T47D (cell line): ENCODE measurements around the gene GGACT.
A peak's percentile ranks its signal among the peaks of the same experiment; 100 is the strongest.

ENCODE experiments used
- DNase-seq, 2 experiments: peaks; one replicate each; pipeline versions ENCODE4 v3.0.0 to v3.0.0-alpha.2; 2011 to 2012; ENCODE audit warnings: low read depth in 1 of 2, low spot score in 1 of 2
- JUND ChIP-seq: IDR thresholded peaks from 2 replicates; pipeline ENCODE4 v1.6.1; 2012; ENCODE audit warnings: low read depth
- in situ Hi-C: cut with HindIII; loops from 2 replicates; pipeline ENCODE4 v1.10.0; 2016; ENCODE audit warnings: low sequenced_read_pairs, low pct_unique_long_range_greater_than_20kb

GGACT gene

GRCh38 chr13:100561158-100561499 lies 27.5 kb downstream of the GGACT start:
- no peak for TF ChIP-seq JUND
- no peak for DNase-seq
- in situ Hi-C loops: no loop called here

GRCh38 chr13:100560498-100561157 lies 28.0 kb downstream of the GGACT start:
- no peak for TF ChIP-seq JUND
- no peak for DNase-seq
- in situ Hi-C loops: no loop called here

GRCh38 chr13:100559886-100560285 lies 28.7 kb downstream of the GGACT start:
- DNase-seq: no peak
- in situ Hi-C loops: no loop called here
- no peak for TF ChIP-seq JUND

DNA sequence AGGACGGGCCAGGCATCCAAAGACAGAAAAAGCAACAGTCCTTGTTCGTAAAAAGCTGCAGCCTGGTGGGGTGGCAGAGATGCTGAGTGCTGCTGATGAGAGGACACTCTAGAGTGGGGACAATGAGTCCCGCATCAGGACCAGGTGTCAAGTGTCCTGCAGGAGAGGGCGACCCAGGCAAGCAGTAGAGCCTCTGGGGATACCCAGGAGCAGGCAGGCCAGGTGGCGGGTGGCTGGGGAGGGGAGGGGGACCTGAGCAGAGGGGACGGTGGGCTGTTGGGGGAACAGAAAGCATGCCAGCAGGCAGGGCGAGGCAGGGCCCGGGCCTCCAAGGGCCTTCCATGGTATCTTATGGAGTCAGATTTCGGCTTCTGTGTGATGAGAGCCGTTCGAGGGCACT lies 35.8 kb downstream of the GGACT start:
- in situ Hi-C loops: no loop called here
- DNase-seq: no peak
- no peak for TF ChIP-seq JUND

- TF ChIP-seq JUND: no peak
- DNase-seq: no peak
- in situ Hi-C loops: no loop called here
Observed at GRCh38 chr13:100549316-100549715, 39.3 kb downstream of the GGACT start.

GRCh38 chr13:100547791-100548201 lies 40.8 kb downstream of the GGACT start:
- in situ Hi-C loops: no loop called here
- DNase-seq: peak; percentile 57 to 66
- TF ChIP-seq JUND: no peak

- in situ Hi-C loops: no loop called here
- no peak for TF ChIP-seq JUND
- no peak for DNase-seq
Observed at GRCh38 chr13:100546713-100547405, 41.7 kb downstream of the GGACT start.

GRCh38 chr13:100545684-100546061 lies 42.9 kb downstream of the GGACT start:
- no peak for TF ChIP-seq JUND
- no peak for DNase-seq
- in situ Hi-C loops: no loop called here

- in situ Hi-C loops: no loop called here
- DNase-seq: no peak
Observed at GRCh38 chr13:100544866-100545683, 43.5 kb downstream of the GGACT start.

DNA sequence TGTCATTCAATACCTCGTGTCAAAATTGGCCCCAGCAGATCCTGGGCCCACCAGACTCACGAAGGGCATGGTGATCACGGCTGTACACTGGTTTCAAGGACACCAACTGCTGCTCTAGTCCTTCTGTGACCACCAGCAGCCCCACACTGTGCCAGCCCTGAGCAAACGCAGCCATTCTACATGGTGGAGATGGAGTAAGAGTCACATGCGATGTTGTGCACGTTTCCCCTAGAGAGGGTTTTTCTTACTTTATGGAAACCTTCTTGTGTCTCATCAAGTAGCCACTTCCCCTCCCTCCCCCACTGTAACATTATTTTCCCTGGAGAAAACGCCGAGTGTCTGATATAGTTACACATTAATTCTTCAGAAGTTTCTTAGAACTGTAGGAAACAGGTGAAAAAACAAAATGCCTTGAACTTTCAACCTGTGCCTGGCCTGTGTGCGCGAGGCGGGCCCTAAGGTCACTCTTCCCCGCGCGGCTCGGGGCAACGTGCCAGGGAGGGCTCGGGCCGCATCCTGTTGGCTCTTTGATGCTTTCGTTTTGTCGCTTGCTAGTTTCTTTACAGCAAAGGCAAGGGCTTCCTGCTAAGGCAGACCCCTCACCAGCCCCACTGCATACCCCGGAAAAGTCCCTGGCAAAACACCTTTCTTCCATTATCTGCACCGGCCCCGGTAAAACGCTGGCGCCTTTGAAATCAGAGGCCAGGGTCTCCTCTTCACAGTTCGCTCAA lies 44.6 kb downstream of the GGACT start:
- TF ChIP-seq JUND: no peak
- in situ Hi-C loops: no loop called here
- DNase-seq: no peak

More at GRCh38 chr13:100544866-100545683, 43.5 kb downstream of the GGACT start:
- TF ChIP-seq JUND: no peak

GRCh38 chr13:100542826-100543156 lies 45.8 kb downstream of the GGACT start:
- peak in 1 of 2 experiments; percentile 23 for DNase-seq
- in situ Hi-C loops: no loop called here

GRCh38 chr13:100541897-100542825 lies 46.4 kb downstream of the GGACT start:
- no peak for DNase-seq
- in situ Hi-C loops: no loop called here
- no peak for TF ChIP-seq JUND

More at GRCh38 chr13:100542826-100543156, 45.8 kb downstream of the GGACT start:
- no peak for TF ChIP-seq JUND
